Measurements from ENCODE around the gene CHID1.

The CHID1 gene

GRCh38 chr11:819129-819931, 91.3 kb downstream of the CHID1 start:
- peak; percentile 93 for DNase-seq

- no peak for DNase-seq
Measured at GRCh38 chr11:818396-819128, 92.0 kb downstream of the CHID1 start, which contains the start of gene PNPLA2. Gene PNPLA2 (plus strand): TSS chr11:818914. CDS start chr11:819719, 805 bp downstream.

Measured in activated CD8-positive, alpha-beta memory T cell treated with anti-CD3 and anti-CD28 coated beads, Interleukin-2, amount 50 U/mL, for 4 hours (primary cell).